ENCODE results near the gene TSPAN33.

GRCh38 chr7:129184981-129185670 is 40.6 kb downstream of the TSPAN33 start:
- TF ChIP-seq CTCF (IDR thresholded peaks at IDR 0.05) (no peak), MXI1 (IDR thresholded peaks at IDR 0.05; ENCODE audit: low read depth, low read length) (no peak), MEF2A (IDR thresholded peaks at IDR 0.05; ENCODE audit: borderline replicate concordance, low read depth) (no peak)
